ENCODE data around the gene OPCML.

The OPCML gene

DNA sequence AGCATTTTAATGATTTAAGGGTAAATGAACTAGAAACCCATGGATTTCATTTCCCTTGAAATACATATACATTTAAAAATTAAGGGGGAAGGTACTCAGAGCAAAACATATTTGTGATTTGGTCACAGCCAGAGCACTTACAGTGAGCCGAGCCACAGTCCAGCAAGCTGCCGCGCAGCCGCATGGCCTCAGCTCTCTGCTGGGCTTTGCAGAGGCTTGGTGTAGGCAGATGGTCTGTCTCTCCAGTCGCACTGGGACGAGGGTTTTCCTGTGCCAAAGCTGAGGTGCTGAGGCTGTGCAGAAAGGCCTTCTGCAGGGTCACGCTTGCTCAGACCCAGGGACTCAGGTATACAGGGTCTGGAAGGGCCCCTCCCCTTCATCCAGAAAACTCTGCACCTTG lies 367.3 kb downstream of the OPCML start:
- DNase-seq: no peak

- DNase-seq: no peak
These were observed 368.6 kb downstream of the OPCML start for GRCh38 chr11:133163463-133164419.

DNA sequence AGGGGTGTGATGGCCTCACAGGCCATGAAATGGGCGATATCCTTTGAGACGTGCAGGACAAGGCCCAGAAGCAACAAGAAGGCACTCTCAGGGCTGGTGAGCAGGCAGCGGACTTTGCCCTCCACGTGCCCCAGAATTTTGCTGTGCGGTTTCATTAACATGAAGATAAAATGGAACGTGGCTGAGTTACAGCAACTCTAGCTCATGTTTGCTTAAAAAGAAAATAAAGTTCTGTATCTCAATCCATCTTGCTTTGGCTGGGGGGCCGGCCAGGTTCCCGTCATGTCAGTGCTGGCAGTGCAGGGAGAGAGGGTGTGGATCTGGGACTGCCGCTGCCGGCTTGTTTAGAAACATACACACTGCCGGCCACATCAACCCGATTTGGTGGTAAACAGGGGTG lies 370.1 kb downstream of the OPCML start:
- DNase-seq: no peak

DNA sequence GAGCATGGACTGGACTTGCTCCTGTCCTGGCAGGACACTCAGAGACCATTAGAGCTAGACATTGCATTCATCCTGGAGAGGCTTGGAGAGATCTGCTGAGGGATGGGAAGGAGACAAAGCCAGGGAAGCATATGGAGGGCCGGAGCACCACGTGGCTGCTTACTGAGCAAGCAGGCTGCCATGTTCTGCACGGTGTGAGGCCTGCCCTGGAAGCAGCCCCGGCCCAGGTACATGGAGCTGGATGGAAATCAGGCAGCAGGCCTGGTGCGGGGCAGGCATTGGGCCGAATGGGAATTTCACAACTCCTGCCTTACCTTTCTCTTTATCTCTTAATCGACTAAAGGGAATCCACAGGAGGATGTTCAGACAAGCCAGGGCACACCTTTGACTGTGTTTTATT lies 371.5 kb downstream of the OPCML start:
- no peak for DNase-seq

DNA sequence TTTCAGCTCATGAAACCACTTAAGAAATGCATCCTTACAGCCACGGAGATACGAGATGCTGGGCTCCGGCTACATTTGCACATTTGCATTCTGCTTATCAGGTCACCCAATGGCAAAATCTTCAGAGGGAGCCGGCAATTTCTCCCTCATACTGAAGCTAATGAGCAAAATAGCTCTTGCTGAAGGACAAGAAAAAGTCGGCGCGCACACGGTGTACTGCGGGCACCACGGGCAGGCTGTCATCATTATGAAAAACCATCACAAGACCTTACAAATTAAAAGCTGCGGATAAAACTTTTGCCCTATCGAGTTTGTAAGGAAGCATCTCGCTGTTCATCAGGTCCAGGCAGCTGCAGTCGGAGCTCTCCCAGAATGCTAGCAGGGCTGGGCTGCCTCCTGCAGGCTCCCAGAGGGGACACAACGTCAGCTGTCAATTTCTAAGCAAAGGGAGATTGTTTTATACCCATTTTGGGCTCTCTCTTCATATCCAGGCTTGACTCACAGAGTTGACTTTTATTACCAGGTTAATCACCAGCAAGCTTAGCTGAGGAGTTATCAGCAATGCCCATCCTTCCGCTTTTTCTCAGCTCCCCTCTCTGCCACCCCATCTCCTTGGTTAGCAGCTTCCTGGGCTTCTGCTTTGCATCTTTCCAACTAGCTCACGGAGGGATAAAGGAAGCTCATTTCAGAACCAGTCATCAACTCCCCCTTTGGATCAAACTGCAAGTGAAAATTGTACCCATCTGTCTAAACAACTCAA lies 375.1 kb downstream of the OPCML start:
- DNase-seq: no peak

- no peak for DNase-seq
These were observed 377.5 kb downstream of the OPCML start for GRCh38 chr11:133154781-133155180.

DNA sequence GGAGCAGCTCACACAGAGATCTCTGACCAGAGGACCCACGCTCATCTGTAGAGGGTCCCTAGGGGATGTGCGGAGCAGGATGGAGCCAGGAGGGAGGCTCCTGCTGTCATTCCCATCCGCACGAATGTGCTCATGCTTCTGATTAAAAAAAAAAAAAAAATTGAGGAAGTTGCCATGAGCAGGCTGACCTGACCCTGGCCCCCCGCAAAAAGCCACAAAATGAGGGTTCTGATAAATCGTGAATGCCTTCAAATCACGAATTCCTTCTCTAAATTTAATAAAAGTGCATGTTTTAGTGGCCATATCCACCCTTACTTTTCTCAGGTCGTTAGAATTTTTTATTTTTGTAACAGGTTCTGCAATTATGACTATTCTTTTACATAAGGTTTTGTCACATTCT lies 378.2 kb downstream of the OPCML start:
- DNase-seq: no peak

DNA sequence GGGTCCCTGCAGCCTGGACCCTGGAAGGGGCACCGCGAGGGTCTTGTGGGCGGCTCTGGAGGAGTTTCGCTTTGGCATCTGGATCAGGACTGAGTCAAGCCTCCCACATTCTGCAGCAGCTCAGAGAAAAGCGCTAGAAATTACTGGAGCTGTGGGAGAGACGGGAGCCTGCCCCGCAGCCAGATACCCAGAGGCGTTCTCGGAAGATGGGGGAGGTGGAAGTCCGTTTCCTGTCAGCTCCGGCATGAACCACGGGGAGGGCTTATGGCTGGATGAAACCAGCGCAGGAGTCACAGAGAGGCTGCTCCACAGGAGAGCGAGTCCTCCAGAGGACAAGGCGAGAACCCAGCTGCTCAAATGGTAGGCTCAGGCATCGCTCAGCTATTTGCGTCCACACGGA lies 379.3 kb downstream of the OPCML start:
- DNase-seq: no peak

GRCh38 chr11:133149698-133150097 lies 382.6 kb downstream of the OPCML start:
- DNase-seq: no peak

- no peak for DNase-seq
These were observed 384.7 kb downstream of the OPCML start for GRCh38 chr11:133147625-133148024.

DNA sequence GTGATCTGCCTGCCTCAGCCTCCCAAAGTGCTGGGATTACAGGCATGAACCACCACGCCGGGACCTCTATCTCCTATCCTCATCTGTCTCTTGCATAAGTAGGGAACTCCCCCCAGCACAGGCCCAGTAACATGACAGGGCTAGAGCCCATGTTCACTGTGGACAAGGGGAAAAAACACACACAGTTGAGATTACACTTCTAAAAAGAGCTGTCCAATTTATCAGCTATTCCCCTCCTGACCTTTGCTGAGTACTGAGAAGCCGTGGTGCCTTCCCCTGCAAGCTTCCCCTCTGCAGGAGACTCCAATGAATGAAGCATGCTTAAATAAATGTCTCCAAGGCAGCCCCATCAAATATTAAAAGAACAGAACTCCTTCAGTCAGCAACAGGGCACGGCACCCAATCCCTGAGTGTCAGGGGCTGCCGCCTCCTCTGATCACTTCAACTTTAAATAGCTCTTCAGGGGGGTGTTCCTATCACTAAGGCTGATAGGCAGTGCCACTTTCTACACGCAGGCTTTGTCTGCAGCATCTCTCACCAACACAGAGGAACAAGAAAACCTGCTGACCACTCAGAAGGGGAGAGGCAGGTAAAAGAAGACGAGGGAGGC lies 385.5 kb downstream of the OPCML start:
- no peak for DNase-seq

GRCh38 chr11:133137939-133138338 lies 394.4 kb downstream of the OPCML start:
- no peak for DNase-seq

- DNase-seq: no peak
These were observed 395.0 kb downstream of the OPCML start for GRCh38 chr11:133137270-133137669.

GRCh38 chr11:133136376-133136775 lies 395.9 kb downstream of the OPCML start:
- DNase-seq: no peak

GRCh38 chr11:133134314-133135173 lies 397.8 kb downstream of the OPCML start:
- peak; percentile 21 for DNase-seq

- DNase-seq: no peak
These were observed 398.7 kb downstream of the OPCML start for GRCh38 chr11:133133606-133134005.

DNA sequence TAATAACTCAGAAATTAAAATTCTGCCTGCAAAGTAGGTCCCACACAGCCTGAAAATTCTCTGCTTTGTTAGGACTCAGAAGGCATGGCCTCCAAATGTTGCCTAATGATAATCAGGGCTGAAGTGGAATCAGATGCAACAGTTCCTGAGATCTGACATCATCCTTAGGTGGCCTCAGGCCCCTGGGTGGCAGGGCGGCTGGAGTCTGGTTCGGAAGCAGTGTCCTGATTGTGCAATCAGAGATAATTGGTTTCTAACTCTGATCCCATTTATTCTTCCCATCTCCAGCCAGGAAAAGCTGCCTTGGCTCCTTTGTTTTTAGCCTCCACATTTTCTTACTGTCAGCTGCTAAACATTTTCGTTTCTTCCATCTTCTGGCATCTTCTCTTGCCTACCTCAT lies 399.3 kb downstream of the OPCML start:
- DNase-seq: no peak

DNA sequence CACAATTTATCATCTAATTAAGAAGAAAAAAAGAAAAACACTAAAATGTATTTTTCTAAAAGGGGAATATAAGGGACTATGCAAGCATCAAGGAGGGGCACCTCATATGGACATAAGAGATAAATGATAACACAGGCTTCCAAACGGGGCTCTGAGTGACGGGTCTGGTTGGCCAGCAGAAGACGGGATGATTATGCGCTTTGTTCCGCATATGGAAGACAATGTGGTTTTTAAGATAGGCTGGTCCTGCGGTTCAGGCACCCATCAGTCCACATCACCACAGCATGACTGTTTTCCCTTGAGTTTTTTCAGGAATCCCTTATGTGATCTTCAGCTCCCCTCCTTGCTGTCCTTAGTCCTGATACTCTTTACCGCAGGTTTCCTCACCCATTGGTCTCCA lies 404.6 kb downstream of the OPCML start:
- DNase-seq: no peak

DNA sequence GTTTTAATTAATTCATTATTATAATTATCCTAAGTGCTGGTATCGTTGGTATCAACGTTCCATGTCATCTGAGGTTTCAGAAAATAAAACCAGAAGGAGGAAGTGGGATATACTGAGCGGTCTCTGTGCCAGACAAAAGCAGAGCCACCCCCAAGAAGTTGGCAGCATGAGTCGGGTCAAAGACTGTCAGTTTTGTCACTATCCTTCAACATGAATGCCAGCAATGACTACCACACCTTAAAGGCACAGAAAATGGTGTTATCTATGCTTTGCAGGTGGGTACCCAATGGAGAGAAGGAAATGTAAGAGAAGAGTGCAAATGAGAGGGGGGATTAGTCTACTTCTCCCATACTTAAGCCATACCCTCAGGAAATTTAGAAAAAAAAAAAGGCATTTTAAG lies 408.5 kb downstream of the OPCML start:
- DNase-seq: no peak

GRCh38 chr11:133123366-133123765 lies 408.9 kb downstream of the OPCML start:
- no peak for DNase-seq

DNA sequence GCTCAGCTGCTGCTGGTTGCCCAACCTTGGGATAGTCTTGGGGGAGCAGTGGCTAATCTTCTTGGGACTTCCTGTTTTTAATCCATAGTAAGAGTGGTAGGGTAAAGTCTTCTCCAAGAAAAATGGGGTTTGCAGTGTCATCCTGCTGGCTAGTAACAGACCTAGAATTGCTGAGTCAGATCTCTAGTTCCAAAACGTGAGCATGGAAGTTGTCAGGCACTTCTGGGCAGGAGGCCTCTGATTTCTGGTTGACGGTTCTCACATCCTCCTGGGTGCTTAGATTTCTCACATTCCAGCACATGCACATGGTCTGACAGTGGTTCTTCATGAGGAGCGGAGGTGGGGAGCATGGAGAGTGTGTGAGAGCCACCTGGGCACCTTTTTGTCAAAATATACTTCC lies 410.0 kb downstream of the OPCML start:
- no peak for DNase-seq

DNA sequence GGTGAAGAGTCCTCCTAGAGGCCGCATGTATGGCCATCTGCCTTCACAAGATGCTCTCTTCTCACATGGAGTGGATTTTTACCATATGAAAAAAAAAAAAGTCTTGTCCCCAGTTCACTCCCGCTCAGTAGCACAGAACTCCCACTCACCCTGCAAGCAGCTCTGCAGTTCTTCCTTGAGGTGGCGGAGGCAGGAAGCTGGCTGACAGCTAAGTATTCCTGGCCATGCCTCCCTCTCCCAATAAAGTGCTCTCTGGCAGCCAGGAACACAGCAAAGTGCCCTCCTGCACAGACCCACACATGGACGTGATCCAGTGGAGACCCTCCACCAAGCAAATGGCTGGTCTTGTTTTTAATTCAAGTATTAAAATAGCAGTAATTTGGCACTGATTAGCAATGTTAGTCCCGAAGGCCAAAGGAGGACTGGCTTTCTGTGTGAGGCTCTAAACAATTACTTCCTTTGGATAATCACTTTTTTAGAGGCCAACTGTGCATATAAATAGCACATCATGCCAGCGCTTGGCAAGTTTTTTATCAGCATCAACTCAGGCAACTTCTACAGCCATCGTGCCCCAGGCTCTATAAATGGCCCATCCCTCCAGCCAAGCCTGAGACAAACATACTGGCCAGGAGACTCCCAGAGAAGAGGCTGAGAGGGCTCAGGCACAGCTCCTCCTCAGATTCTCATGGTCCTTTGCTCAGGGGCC lies 413.6 kb downstream of the OPCML start:
- no peak for DNase-seq
